ENCODE measurements around the gene CYSTM1. TPM values are rescaled to one million over a fixed set of nuclear protein-coding genes. Genes with fewer than 3 reads are reported as not detected.

Gene CYSTM1
- total RNA-seq, 1 donor from 2014 or later = 24.9 TPM

DNA sequence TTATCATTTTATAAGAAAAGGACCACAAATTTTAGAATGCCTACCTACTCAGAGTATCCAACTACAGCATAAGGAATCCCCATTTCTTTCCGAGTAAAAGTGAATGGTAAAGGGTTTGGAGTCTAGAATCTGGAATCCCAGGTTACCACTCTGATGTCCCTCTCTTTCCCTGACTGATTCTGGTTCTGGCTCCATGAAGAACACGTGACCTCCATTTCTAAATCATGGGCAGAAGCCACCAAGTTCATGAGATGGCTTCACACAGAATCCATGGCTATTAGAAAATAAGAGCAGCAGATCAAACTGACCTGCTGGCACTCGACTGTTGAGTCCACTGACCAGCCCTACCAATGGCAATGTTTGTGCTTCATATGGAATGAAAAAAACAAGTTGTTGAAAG is 87.2 kb downstream of the CYSTM1 start:
- H3K36me3 Mint-ChIP-seq (ENCODE audit: low read depth) = peaks cover 4% of the 10 kb centered on the region
- TF ChIP-seq CTCF (IDR thresholded peaks at IDR 0.05) = no peak
- peaks cover 30% of the 10 kb centered on the region for H3K4me1 Mint-ChIP-seq (ENCODE audit: low read depth)
- no peaks in the 10 kb centered on the region for H3K27me3 Mint-ChIP-seq (ENCODE audit: low read depth)
- no peak for DNase-seq (ENCODE audit: low spot score)
- H3K9me3 Mint-ChIP-seq (ENCODE audit: low read depth) = no peaks in the 10 kb centered on the region
- no peak overlapping the region for H3K4me3 Mint-ChIP-seq (ENCODE audit: unreplicated experiment)
- H3K27ac Mint-ChIP-seq (ENCODE audit: unreplicated experiment) = peak overlapping the region; percentile 50

- H3K27me3 Mint-ChIP-seq (ENCODE audit: low read depth) = no peaks in the 10 kb centered on the region
- no peak overlapping the region for H3K4me3 Mint-ChIP-seq (ENCODE audit: unreplicated experiment)
- no peaks in the 10 kb centered on the region for H3K9me3 Mint-ChIP-seq (ENCODE audit: low read depth)
- peaks cover 30% of the 10 kb centered on the region for H3K4me1 Mint-ChIP-seq (ENCODE audit: low read depth)
- no peak overlapping the region for H3K27ac Mint-ChIP-seq (ENCODE audit: unreplicated experiment)
- H3K36me3 Mint-ChIP-seq (ENCODE audit: low read depth) = peaks cover 3% of the 10 kb centered on the region
- TF ChIP-seq CTCF (IDR thresholded peaks at IDR 0.05) = no peak
- no peak for DNase-seq (ENCODE audit: low spot score)
These were observed 87.9 kb downstream of the CYSTM1 start for GRCh38 chr5:140262839-140263238.

DNA sequence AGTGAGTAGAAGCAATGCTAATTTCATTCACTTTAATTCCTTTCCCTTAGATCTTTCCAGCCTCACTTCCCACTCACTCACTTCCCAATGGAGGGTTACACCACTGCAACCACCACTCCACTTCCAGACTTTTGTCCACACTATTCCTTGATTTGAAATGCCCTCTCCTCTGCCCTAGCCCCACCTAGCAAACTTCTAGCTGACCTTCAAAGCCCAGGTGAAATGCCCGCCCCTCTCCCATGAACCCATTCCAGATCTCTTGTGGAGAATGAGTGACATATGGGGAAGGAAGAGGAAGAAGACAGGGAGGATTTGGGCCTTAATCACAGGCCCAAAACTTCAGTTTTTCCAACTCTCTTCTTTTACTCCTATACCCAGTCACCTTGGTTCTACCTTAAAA is 90.9 kb downstream of the CYSTM1 start:
- Mint-ChIP-seq H3K27ac (ENCODE audit: unreplicated experiment) (no peak overlapping the region), H3K27me3 (ENCODE audit: low read depth) (no peaks in the 10 kb centered on the region), H3K4me1 (ENCODE audit: low read depth) (peaks cover 21% of the 10 kb centered on the region), H3K4me3 (ENCODE audit: unreplicated experiment) (no peak overlapping the region), H3K9me3 (ENCODE audit: low read depth) (no peaks in the 10 kb centered on the region), H3K36me3 (ENCODE audit: low read depth) (peaks cover 1% of the 10 kb centered on the region)
- TF ChIP-seq CTCF (IDR thresholded peaks at IDR 0.05) = no peak
- no peak for DNase-seq (ENCODE audit: low spot score)

DNA sequence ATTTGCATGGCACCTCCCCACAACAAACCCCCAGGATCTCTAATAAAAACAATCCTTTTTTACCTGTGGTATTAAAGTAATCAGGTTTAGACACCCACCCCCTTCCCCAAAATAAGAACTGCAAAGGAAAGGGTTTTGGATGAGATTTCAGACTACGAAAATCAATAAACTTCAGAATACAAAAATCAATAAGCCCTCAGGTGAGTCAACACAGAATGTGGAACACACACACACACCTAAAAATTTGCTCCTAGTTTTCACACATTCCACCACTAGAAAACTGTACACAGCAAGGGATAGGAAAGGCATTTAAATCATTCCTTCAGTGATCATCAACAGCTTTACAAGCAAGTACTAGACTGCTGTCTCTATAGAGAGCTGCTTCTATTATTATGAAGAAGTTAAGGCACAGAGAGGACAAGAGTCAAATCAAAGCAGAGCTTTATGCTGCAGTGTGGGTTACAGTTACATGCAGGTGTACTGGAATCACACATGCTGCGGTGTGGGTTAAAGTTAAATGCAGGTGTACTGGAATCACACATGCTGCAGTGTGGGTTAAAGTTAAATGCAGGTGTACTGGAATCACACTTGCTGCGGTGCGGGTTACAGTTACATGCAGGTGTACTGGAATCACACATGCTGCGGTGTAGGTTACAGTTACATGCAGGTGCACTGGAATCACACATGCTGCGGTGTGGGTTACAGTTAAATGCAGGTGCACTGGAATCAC is 91.6 kb downstream of the CYSTM1 start:
- Mint-ChIP-seq H3K27me3 (ENCODE audit: low read depth) (no peaks in the 10 kb centered on the region), H3K4me3 (ENCODE audit: unreplicated experiment) (no peak overlapping the region), H3K9me3 (ENCODE audit: low read depth) (no peaks in the 10 kb centered on the region), H3K4me1 (ENCODE audit: low read depth) (peaks cover 13% of the 10 kb centered on the region), H3K36me3 (ENCODE audit: low read depth) (peaks cover 1% of the 10 kb centered on the region), H3K27ac (ENCODE audit: unreplicated experiment) (no peak overlapping the region)
- no peak for TF ChIP-seq CTCF (IDR thresholded peaks at IDR 0.05)
- DNase-seq (ENCODE audit: low spot score) = no peak

DNA sequence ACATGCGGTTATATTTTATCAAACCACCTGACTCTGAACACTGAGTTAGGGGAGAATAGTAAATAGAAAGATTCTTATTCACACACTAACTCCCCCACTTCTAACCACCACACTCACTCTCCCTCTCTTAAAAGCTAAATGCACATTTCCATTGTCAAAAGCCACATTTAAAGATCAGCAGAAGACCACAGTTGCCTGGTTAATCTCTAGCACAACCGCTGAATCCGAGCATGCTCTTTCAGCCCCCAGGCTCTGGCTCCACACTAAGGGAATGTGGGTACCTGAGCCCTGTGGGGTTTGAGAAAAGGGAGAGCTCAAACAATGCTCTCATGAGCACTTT is 92.2 kb downstream of the CYSTM1 start:
- no peak overlapping the region for H3K4me3 Mint-ChIP-seq (ENCODE audit: unreplicated experiment)
- no peak overlapping the region for H3K27ac Mint-ChIP-seq (ENCODE audit: unreplicated experiment)
- TF ChIP-seq CTCF (IDR thresholded peaks at IDR 0.05) = no peak
- H3K27me3 Mint-ChIP-seq (ENCODE audit: low read depth) = no peaks in the 10 kb centered on the region
- H3K9me3 Mint-ChIP-seq (ENCODE audit: low read depth) = no peaks in the 10 kb centered on the region
- DNase-seq (ENCODE audit: low spot score) = no peak
- H3K4me1 Mint-ChIP-seq (ENCODE audit: low read depth) = peaks cover 10% of the 10 kb centered on the region
- H3K36me3 Mint-ChIP-seq (ENCODE audit: low read depth) = peaks cover 1% of the 10 kb centered on the region
